Trophoblast cell (in vitro differentiated cells and primary cell): ENCODE data around the gene RAB17.
A peak's percentile ranks its signal among the peaks of the same experiment; 100 is the strongest.

ENCODE experiments used
- DNase-seq, 2 donors: peaks; one replicate each; pipeline ENCODE4 v3.0.0-alpha.2; 2016
- H2AFZ ChIP-seq: 2 replicates; pipeline ENCODE4 v1.6.1; 2013; ENCODE audit warnings: low read length, moderate library complexity, mild to moderate bottlenecking; ENCODE audit not compliant: insufficient read depth, poor library complexity
- H2AK5ac ChIP-seq: 2 replicates; pipeline ENCODE4 v1.6.1; 2013; ENCODE audit warnings: mild to moderate bottlenecking, low read length
- H2BK120ac ChIP-seq: 2 replicates; pipeline ENCODE4 v1.6.1; 2013; ENCODE audit warnings: low read length, mild to moderate bottlenecking, moderate library complexity; ENCODE audit not compliant: insufficient read depth, poor library complexity
- H2BK12ac ChIP-seq: 2 replicates; pipeline ENCODE4 v1.6.1; 2013; ENCODE audit warnings: mild to moderate bottlenecking, low read length, moderate library complexity
- H2BK5ac ChIP-seq: 2 replicates; pipeline ENCODE4 v1.6.1; 2013; ENCODE audit warnings: low read length, low read depth, moderate library complexity, mild to moderate bottlenecking; ENCODE audit not compliant: poor library complexity
- H3K14ac ChIP-seq: 2 replicates; pipeline ENCODE4 v1.6.1; 2013; ENCODE audit warnings: mild to moderate bottlenecking, low read length
- H3K18ac ChIP-seq: 2 replicates; pipeline ENCODE4 v1.6.1; 2013; ENCODE audit warnings: mild to moderate bottlenecking, low read length
- H3K23ac ChIP-seq: 2 replicates; pipeline ENCODE4 v1.6.1; 2013; ENCODE audit warnings: low read length
- H3K27ac ChIP-seq: 2 replicates; pipeline ENCODE4 v1.5.1; 2013; ENCODE audit warnings: low read depth, mild to moderate bottlenecking, inconsistent platforms, low read length, moderate library complexity
- H3K27me3 ChIP-seq: 2 replicates; pipeline ENCODE4 v1.6.1; 2013; ENCODE audit warnings: inconsistent platforms, mild to moderate bottlenecking, low read length, moderate library complexity; ENCODE audit not compliant: insufficient read depth
- H3K36me3 ChIP-seq, 2 experiments: 1 replicate in 1 of 2; 2 replicates in 1 of 2; pipeline ENCODE4 v1.6.1; 2013; ENCODE audit warnings: low read length in 2 of 2, mild to moderate bottlenecking in 2 of 2, moderate library complexity in 1 of 2; ENCODE audit not compliant: insufficient read depth in 2 of 2, control insufficient read depth in 1 of 2
- H3K4ac ChIP-seq: 2 replicates; pipeline ENCODE4 v1.6.1; 2013; ENCODE audit warnings: low read depth, mild to moderate bottlenecking, low read length, moderate library complexity
- H3K4me1 ChIP-seq, 2 experiments: 1 replicate in 1 of 2; 2 replicates in 1 of 2; pipeline ENCODE4 v1.6.1; 2013; ENCODE audit warnings: low read length in 2 of 2, mild to moderate bottlenecking in 2 of 2, moderate library complexity in 1 of 2; ENCODE audit not compliant: insufficient read depth in 2 of 2, control insufficient read depth in 1 of 2
- H3K4me2 ChIP-seq: 2 replicates; pipeline ENCODE4 v1.6.1; 2013; ENCODE audit warnings: inconsistent platforms, mild to moderate bottlenecking, low read length, moderate library complexity
- H3K4me3 ChIP-seq: 2 replicates; pipeline ENCODE4 v1.5.1; 2013; ENCODE audit warnings: mild to moderate bottlenecking, low read depth, low read length, inconsistent platforms
- H3K79me1 ChIP-seq: one replicate; pipeline ENCODE4 v1.6.1; 2013; ENCODE audit warnings: low read length
- H3K79me2 ChIP-seq: 2 replicates; pipeline ENCODE4 v1.6.1; 2013; ENCODE audit warnings: low read length, mild to moderate bottlenecking; ENCODE audit not compliant: control insufficient read depth, insufficient read depth, poor library complexity
- H3K9ac ChIP-seq: 2 replicates; pipeline ENCODE4 v1.6.1; 2013; ENCODE audit warnings: mild to moderate bottlenecking, low read length
- H3K9me3 ChIP-seq: 2 replicates; pipeline ENCODE4 v1.6.1; 2013; ENCODE audit warnings: low read depth, mild to moderate bottlenecking, control low read depth, inconsistent platforms, low read length; ENCODE audit not compliant: insufficient read depth
- H4K12ac ChIP-seq: 2 replicates; pipeline ENCODE4 v1.6.1; 2013; ENCODE audit warnings: low read depth, mild to moderate bottlenecking, low read length, moderate library complexity
- H4K8ac ChIP-seq: 2 replicates; pipeline ENCODE4 v1.6.1; 2013; ENCODE audit warnings: low read depth, mild to moderate bottlenecking, low read length, moderate library complexity
- H4K91ac ChIP-seq: one replicate; pipeline ENCODE4 v1.6.1; 2013; ENCODE audit warnings: low read depth, mild to moderate bottlenecking, low read length, moderate library complexity
- WGBS: extraction: QIAGEN DNeasy Blood & Tissue Kit; methylation state at CpG from one replicate; pipeline ENCODE4 v1.1.7; 2013; ENCODE audit warnings: missing lambda C conversion rate; ENCODE audit not compliant: insufficient read length, insufficient coverage; ENCODE audit errors: extremely low coverage; 5-methylcytosine and 5-hydroxymethylcytosine counted together

The RAB17 gene

DNA sequence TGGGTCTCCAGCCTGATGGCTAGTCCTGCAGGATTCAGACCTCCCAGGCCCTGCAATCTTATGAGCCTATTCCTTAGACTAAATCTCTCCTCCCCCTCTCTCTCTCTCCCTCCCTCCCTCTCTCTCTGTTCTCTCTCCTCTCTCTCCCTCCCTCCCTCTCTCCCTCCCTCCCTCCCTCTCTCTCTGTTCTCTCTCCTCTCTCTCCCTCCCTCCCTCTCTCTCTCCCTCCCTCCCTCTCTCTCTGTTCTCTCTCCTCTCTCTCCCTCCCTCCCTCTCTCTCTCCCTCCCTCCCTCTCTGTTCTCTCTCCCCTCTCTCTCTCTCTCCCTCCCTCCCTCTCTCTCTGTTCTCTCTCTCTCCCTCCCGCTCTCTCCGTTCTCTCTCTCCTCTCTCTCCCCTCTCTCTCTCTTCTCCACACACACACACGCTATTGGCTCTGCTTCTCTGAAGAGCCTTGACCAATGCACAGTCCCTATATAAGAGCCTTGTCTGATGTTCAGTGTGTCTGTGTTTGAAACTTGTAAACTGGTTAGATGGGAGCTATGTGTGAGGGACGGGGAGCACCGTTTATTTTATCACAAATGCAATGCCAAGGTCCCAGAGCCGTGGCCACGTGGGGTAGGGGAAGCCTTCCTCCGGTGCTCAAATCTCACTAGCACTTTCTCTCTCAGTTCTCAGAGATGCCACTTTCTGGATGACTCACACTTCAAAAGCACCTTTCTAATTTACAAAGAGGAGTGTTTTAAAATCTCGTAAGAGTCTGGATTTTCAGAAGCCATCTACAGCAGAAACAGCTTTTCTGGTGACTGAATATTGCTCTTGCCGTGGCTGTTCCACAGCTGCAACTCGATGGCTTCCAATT lies 33.5 kb downstream of the RAB17 start:
- Histone ChIP-seq H4K91ac (no peak overlapping the region), H3K4me3 (no peak overlapping the region), H2BK12ac (no peak overlapping the region), H3K9ac (no peak overlapping the region), H3K14ac (no peak overlapping the region), H2AFZ (no peak overlapping the region), H2AK5ac (no peak overlapping the region), H3K4ac (no peak overlapping the region), H3K27ac (no peak overlapping the region), H3K18ac (no peak overlapping the region), H3K27me3 (no peaks in the 10 kb centered on the region), H3K23ac (no peak overlapping the region), H3K36me3 (peaks cover 0 to 2% of the 10 kb centered on the region in 2 experiments), H3K4me1 (no peaks in the 10 kb centered on the region), H3K79me2 (no peaks in the 10 kb centered on the region), H2BK120ac (no peak overlapping the region), H2BK5ac (no peak overlapping the region), H3K79me1 (no peaks in the 10 kb centered on the region), H4K12ac (no peak overlapping the region), H3K9me3 (peaks cover 18% of the 10 kb centered on the region), H4K8ac (no peak overlapping the region), H3K4me2 (no peak overlapping the region)
- DNase-seq, result no peak
- WGBS, result 100% methylated on average over 3 of the region's 11 CpGs

DNA sequence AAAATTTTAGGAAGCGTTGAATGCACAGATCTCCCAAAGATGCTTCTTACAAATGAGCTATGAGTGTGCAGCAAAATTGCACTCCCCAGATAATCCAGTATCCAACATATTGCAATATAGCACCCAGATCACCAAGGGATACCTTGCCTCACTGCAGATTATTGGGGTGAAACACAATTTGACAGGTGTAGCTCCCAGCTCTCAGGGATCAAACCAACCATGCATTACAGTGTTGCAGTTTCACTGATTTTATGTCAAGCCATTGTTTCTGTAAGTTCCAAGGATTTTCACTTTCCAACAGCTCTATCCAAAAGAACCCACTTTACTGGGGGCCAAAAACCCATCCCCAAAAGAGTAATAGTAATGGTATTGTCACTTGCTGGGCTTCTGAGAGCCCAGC lies 35.0 kb downstream of the RAB17 start:
- H3K79me2 ChIP-seq, result no peaks in the 10 kb centered on the region
- no peak overlapping the region for H3K14ac ChIP-seq
- no peak overlapping the region for H4K8ac ChIP-seq
- no peak overlapping the region for H2BK12ac ChIP-seq
- H3K4ac ChIP-seq, result no peak overlapping the region
- no peak overlapping the region for H2AK5ac ChIP-seq
- WGBS, result no CpG with 5 or more reads among the region's 1 CpG
- H3K27ac ChIP-seq, result no peak overlapping the region
- DNase-seq, result no peak
- H3K9ac ChIP-seq, result no peak overlapping the region
- peaks cover 18% of the 10 kb centered on the region for H3K9me3 ChIP-seq
- no peak overlapping the region for H2BK120ac ChIP-seq
- no peaks in the 10 kb centered on the region for H3K79me1 ChIP-seq
- no peaks in the 10 kb centered on the region for H3K4me1 ChIP-seq
- no peaks in the 10 kb centered on the region for H3K27me3 ChIP-seq
- no peak overlapping the region for H3K4me2 ChIP-seq
- no peak overlapping the region for H2BK5ac ChIP-seq
- peaks cover 0 to 2% of the 10 kb centered on the region in 2 experiments for H3K36me3 ChIP-seq
- H4K91ac ChIP-seq, result no peak overlapping the region
- H4K12ac ChIP-seq, result no peak overlapping the region
- no peak overlapping the region for H2AFZ ChIP-seq
- H3K18ac ChIP-seq, result no peak overlapping the region
- no peak overlapping the region for H3K4me3 ChIP-seq
- no peak overlapping the region for H3K23ac ChIP-seq

DNA sequence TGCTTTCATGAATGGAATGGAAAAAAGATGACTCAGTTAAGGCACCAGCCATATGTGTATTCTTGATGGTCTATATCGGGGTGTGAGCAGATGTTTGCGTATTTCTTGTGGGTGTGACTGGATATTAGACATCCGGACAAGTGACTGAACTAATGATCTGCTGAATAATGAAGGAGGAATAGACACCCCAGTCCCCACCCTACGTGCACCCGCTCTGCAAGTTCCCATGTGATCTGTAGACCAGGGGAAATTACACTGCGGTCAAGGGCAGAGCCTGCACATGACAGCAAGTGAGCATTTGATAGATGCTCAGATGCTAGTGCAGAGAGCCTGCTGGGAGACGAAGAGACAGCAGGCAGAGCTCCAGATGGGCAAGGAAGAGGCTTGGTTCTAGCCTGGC lies 36.6 kb downstream of the RAB17 start:
- Histone ChIP-seq H3K4me2 (no peak overlapping the region), H3K4me3 (peak overlapping the region; percentile 15), H3K23ac (no peak overlapping the region), H3K36me3 (peaks cover 0 to 2% of the 10 kb centered on the region in 2 experiments), H3K4me1 (no peaks in the 10 kb centered on the region), H3K9ac (no peak overlapping the region), H4K8ac (no peak overlapping the region), H2AK5ac (no peak overlapping the region), H2AFZ (no peak overlapping the region), H3K79me2 (no peaks in the 10 kb centered on the region), H4K12ac (no peak overlapping the region), H3K4ac (no peak overlapping the region), H3K79me1 (no peaks in the 10 kb centered on the region), H2BK12ac (no peak overlapping the region), H2BK5ac (no peak overlapping the region), H3K18ac (no peak overlapping the region), H2BK120ac (no peak overlapping the region), H3K9me3 (peaks cover 14% of the 10 kb centered on the region), H4K91ac (no peak overlapping the region), H3K14ac (no peak overlapping the region), H3K27ac (no peak overlapping the region), H3K27me3 (no peaks in the 10 kb centered on the region)
- no CpG with 5 or more reads among the region's 7 CpGs for WGBS
- no peak for DNase-seq

DNA sequence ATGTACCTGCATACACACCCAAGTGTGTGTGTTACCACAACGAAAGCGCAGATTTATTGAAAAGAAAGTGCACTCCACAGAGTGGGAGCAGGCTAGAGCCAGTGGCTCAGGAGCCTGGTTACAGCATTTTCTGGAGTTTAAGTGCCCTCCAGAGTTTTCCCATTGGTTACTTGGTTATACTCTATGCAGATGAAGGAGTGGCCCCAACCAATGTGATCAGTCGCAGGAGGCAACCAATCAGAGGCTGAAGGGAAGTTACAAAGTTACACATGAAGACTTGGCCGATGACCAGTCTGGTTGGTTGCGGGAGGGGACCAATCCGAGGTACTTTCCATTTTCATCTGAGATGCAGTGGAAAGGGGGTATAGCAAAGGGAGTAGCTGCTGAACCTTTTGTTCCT lies 37.6 kb downstream of the RAB17 start:
- no peak overlapping the region for H3K4me2 ChIP-seq
- H3K4ac ChIP-seq, result no peak overlapping the region
- no CpG with 5 or more reads among the region's 6 CpGs for WGBS
- no peaks in the 10 kb centered on the region for H3K79me1 ChIP-seq
- no peak for DNase-seq
- H2BK5ac ChIP-seq, result no peak overlapping the region
- no peak overlapping the region for H2AFZ ChIP-seq
- no peak overlapping the region for H2BK12ac ChIP-seq
- no peak overlapping the region for H3K9ac ChIP-seq
- H3K18ac ChIP-seq, result no peak overlapping the region
- no peak overlapping the region for H2BK120ac ChIP-seq
- H3K27ac ChIP-seq, result no peak overlapping the region
- no peak overlapping the region for H2AK5ac ChIP-seq
- H3K27me3 ChIP-seq, result no peaks in the 10 kb centered on the region
- H4K8ac ChIP-seq, result no peak overlapping the region
- H3K4me1 ChIP-seq, result no peaks in the 10 kb centered on the region
- no peak overlapping the region for H3K4me3 ChIP-seq
- H3K9me3 ChIP-seq, result peaks cover 14% of the 10 kb centered on the region
- peaks cover 0 to 2% of the 10 kb centered on the region in 2 experiments for H3K36me3 ChIP-seq
- no peak overlapping the region for H4K91ac ChIP-seq
- no peak overlapping the region for H3K23ac ChIP-seq
- H3K14ac ChIP-seq, result no peak overlapping the region
- H3K79me2 ChIP-seq, result no peaks in the 10 kb centered on the region
- H4K12ac ChIP-seq, result no peak overlapping the region
